Endometrium (tissue), 2 donors: Measurements from ENCODE around the gene TAS1R2.

ENCODE experiments used
- FAIRE-seq: peaks from 2 replicates; lab custom pipeline; 2012; peaks lifted over from hg19 to GRCh38; lab: Jason Lieb, UNC
- donor health status: control.
- donor health status: control.

Gene TAS1R2

GRCh38 chr1:18820791-18821641 lies 38.4 kb downstream of the TAS1R2 start:
- no peak for FAIRE-seq

DNA sequence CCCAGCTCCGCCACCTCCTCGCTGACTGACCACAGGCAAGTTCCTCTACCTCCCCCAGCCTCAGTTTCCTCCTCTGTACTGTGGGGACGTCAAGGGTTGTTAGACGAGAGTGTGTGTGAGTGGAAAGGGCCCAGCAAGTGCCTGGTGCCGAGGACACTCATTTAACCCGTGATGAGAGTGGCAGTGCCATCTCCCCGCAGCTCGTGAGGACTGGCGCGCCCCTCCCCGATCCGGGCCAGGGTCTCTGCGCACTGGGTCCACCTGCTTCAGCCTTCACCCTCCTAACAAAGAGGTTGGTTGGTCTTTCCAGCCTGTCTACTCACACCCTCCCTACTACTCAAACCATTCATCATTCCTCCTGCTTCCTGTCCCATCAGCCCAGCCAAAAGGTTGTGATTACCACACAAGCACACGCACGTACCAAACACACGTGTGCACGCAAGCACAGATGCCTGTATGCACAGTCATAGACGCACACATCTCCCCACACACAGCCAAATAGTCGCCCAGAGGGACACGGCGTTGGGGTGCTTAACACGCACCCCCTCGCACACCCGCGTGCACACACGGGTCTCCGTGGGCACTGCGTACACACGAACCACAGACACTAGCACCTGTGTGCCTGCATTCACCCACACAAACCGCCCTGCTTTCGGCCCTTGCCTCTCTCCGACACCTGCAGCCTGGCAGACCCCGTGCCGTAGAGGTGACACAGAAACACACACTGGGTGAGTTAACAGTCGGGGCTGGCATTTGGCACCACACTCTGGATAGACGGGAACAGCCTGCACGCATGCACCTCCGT lies 39.3 kb downstream of the TAS1R2 start:
- FAIRE-seq, result no peak

DNA sequence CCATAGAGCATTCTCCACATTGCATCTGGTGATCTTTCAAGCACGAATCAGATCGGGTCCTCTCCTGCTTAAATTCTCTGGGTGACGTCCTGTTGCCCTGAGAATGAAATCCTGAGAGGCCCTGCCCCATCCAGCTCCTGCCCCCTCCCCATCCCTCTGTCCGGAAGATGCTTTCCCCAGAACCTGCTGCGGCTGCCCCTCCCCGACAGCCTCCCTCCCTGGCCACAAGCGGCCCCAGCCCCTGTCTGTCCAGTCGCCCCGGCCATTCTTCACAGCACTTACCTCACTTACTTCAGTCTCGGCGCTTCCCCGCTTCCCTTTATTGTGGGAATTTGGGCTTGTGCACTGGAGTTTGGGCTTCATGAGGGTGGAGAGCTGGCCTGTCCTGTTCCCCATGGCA lies 40.3 kb downstream of the TAS1R2 start:
- no peak for FAIRE-seq

DNA sequence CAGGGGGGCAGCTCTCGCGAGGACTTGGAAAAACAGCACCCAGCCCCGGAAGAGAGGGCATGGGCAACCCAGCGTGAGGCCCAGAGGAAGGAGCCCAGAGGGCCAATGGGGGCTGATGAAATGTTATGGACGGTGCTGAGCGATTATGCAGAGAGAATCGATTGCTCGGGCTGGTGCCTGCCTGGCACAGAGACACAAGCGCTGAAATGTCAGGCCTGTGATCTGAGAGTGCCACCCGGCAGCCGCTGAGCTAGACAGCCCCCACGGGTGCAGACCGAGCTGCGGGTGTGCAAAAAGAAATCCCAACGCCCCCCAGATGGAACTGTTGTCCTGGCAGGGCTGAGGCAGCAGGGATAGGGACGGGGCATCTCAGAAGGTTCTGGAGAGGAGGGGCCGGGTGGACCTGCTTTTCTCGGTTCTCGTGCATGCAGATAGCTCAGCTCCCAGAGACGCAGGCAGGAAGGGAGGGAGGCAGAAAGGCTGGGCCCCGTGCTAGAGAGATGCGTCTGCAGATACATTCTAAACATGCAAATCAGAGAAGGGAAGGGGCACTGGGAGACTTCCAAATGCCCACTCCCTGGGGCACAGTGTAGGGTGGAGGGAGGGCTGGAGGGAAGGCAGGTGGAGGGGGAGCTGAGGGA lies 41.5 kb downstream of the TAS1R2 start:
- FAIRE-seq, result no peak

GRCh38 chr1:18817316-18817715 lies 42.1 kb downstream of the TAS1R2 start:
- FAIRE-seq, result no peak

- no peak for FAIRE-seq
Measured at GRCh38 chr1:18816808-18817207, 42.7 kb downstream of the TAS1R2 start.

- no peak for FAIRE-seq
Measured at GRCh38 chr1:18814874-18815531, 44.5 kb downstream of the TAS1R2 start.

DNA sequence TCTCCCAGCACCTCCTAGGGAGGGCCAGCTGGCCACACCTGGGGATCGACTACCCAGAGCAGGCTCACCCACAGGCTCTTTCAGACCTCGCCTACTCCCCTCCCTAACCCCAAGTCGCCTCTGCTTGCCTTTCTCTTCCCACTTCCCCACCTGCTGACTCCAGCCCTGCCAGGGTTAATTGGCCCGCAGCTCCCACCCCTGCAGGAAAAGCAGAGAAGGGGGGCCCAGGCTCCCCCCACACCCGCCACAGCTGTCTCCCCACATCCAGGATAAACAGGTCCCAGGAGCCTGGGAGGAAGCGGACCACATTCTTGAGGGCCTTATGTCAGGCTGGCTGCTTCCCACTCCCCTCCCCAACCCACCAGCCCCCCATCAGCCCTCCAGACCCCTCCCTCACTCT lies 45.0 kb downstream of the TAS1R2 start:
- no peak for FAIRE-seq

GRCh38 chr1:18812453-18812939 lies 47.0 kb downstream of the TAS1R2 start:
- FAIRE-seq, result no peak

- FAIRE-seq, result no peak
Measured at GRCh38 chr1:18811733-18812452, 47.6 kb downstream of the TAS1R2 start.

- no peak for FAIRE-seq
Measured at GRCh38 chr1:18809953-18810899, 49.2 kb downstream of the TAS1R2 start.

DNA sequence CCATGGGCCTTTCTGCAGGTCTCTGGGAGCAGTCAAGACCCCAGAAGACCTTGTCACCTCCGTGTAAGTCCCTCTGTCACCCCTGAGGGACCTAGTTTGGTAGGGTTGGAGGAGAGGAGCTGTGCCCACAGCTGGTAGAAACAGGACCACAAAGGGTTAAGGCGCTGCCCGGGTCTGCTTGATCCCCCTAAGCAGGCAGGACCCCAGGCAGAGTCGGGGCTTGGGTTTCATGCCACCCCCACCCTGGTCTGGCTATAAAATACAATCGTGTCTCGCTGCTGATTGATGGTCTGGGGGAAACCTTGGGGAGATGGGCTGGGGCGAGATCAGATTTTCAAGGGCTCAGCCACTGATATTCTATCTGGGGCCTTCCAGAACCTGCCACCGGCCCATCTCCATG lies 50.9 kb downstream of the TAS1R2 start:
- FAIRE-seq, result no peak

DNA sequence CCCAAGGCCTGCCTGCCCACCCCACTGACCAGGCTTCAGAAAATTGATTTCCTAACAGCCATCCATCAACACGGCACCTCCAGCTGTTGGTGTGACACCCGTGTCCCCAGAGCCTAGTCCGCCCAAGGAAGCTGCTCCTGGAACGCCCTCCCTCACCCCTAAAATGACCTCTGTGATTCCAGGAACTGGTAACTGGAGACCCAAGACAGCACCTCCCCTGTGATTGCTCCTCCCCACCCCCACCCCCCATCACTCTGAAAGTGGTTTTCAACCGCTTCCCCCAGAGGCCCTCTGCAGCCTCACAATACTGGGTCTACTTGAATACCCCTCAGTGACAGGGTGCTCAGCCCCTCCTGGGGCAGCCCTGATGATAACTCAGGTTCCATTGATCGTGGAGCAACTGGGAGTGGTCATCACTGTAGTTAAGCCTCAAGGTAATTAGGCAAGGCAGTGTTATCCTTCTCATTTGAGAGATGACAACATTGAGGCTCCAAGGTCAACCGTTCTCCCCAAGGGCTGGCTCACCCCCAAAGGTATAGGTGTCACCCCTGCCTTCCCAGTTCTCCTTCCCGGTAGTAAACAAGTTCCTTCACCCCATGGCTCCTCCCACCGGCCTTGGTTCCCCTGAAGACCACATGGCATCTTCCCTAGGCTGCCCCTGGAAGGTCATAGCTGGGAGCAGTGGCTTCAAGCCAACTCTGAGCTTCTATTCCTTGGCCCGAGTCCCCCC lies 52.0 kb downstream of the TAS1R2 start:
- FAIRE-seq, result no peak

GRCh38 chr1:18805925-18806849 lies 53.3 kb downstream of the TAS1R2 start:
- no peak for FAIRE-seq

DNA sequence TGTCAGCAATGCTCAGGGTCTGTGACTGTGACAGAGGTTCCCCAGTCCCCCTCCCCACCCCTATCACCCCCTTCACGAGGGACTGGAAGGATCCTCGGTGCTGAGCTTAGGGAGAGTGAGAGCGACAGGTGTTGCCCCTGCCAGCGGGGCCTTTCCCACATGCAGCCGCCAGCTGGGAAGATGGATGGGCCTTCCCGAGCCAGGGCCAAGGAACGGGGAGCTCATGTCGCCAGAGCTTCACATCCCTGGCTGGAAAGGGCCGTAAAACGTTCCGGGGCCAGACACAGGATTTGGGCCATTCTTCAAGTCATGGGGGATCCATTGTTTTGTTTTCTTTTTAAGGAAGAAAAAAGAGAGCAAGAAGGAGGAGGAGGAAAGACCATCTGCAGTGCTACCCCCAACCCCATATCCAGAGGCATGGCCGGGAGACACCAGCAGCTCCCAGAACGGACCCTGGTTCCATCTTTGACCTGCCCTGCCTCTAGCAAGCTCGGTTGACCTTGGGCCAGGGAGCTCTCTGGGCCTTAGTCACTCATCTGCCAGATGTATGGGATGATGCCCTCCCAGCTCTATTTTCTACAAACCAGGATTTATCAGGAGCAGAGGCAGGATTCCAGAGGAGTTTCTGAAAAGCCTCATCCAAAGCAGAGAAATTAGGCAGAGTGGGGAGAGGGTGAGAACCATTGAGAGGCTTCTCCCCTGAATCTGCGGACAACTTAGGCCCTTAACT lies 54.1 kb downstream of the TAS1R2 start:
- no peak for FAIRE-seq

DNA sequence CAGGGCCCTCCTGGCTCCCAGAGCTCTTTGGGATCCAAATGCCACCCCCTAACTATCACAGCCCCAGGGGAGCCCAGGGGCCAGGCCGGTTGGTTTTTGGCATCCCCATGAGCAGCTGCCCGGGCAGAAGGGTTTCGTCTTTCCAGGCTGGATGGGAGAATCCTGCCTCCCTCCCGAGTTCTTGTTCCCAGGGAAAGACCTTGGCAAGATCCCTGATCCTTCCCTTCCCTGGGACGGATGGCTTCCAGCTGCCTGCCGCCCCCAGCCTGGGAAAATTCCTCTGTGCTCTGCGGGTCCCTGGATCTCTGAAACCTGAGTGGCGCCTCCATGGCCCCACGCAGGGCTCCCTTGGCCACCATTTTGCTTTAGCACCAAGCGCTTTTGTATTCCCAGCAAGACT lies 55.6 kb downstream of the TAS1R2 start:
- no peak for FAIRE-seq

- no peak for FAIRE-seq
Measured at GRCh38 chr1:18803151-18803791, 56.2 kb downstream of the TAS1R2 start.
